ENCODE data around the gene ABLIM2.

ABLIM2 gene

DNA sequence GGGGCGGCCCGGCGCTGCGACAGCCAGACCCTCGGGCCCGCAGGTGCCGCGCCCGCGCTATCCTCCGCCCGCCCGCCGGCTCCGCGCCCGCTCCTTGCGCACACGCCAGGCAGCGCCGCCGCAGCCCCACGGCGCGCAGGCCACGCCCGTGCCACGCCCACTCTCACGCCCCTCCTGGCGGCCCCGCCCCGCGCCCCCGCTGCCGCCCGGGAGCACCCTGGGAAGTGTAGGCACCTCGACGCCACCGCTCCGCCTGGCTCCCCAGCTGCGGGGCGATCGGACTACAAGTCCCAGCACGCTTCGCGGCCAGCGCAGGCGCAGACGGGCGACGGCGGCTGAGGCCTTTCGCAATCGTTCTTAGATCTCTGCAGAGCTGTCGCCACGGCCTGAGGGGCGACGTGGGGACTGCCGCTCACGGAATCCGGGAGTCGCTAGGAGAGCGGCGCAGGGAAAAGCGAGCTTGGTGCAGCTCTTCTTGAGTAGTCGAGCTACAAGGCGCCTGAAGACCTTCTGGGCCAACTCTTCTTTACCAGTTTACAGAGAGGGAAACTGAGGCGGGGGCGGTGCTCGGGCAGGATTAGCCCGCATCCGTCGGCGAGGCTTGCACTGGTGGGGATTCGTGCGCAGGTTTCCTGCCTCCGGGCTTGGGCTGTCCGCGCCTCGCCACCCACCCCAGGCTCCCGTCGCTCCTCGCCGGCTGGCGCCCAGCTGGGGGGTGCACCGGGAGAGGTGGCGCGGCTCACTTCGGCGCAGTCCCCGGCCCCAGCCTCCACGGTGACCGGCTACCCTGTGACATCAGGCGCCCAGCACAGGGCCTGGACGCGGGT is at the start of gene ABLIM2:
Gene ABLIM2, minus strand, starts transcription at position 104 of the 827 bp plus-strand sequence. CDS start 124 bp downstream, outside the sequence.
- peak; percentile 96 to 98 for DNase-seq (ENCODE audit: low read depth in 2 of 2, low spot score in 1 of 2)

DNA sequence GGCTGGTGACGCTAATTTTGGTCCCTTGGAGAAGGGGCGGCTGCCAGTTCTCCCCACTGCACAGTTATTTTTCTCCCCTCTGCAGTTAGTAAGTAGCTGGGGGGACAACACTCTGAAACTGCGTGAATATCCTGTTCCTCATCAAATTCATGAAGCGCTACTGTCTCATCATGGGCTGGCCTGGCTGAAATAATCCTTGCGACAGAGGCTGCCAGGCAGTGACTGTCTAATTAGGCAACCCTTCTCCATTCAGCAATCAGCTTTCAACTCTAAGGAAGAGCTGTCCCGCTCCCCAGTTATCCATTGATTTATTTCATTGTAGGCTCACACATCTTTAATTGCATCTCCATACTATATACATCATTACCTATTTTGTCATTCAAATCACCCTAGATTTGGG is 48.7 kb upstream of the ABLIM2 start:
- DNase-seq (ENCODE audit: low read depth in 2 of 2, low spot score in 1 of 2), result no peak

DNA sequence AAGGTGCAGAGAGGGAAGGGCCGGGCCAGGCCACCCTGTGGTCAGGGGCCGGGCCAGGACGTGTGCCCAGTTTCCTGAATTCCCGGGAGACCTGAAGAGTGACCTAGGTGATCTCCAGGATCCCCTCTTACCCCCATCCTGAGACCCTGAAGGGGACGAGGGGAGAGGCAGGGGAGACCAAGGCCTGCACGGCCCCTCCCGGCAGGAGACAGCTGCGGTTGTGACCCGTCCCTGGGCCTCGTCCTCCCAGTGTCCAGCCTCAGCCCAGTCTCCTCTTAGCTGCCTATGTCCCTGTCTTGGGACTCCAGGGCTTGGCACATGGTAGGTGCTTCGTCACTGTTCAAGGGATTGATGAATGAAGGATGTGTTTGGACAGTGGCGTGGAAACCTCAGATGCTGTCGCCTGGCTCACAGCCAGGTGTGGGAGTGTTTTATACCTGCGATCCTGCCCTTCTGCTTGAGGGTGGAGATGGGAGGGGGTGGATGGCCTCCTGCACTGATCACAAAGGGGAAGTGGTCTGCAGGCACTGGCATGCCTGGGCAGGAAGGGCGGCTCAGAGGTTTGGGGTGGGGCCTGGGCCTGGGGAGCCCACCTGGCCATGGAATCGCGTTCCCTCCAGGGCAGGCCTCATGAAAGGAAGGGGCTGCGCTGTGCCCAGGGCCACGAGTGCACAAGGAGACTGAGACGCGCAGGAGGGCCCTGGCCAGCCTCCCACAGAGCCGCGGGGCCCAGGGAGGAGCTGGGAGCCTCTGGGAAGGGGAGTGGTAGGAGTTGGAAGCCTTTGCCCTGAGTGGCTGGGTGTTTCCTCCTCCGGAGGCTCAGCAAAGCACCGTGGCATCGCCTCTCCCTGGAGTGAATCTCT is 47.4 kb upstream of the ABLIM2 start:
- no peak for DNase-seq (ENCODE audit: low read depth in 2 of 2, low spot score in 1 of 2)

- no peak for DNase-seq (ENCODE audit: low read depth in 2 of 2, low spot score in 1 of 2)
Measured at GRCh38 chr4:8205241-8205707, 46.7 kb upstream of the ABLIM2 start.

- DNase-seq (ENCODE audit: low read depth in 2 of 2, low spot score in 1 of 2), result no peak
Measured at GRCh38 chr4:8204576-8205227, 46.1 kb upstream of the ABLIM2 start.

DNA sequence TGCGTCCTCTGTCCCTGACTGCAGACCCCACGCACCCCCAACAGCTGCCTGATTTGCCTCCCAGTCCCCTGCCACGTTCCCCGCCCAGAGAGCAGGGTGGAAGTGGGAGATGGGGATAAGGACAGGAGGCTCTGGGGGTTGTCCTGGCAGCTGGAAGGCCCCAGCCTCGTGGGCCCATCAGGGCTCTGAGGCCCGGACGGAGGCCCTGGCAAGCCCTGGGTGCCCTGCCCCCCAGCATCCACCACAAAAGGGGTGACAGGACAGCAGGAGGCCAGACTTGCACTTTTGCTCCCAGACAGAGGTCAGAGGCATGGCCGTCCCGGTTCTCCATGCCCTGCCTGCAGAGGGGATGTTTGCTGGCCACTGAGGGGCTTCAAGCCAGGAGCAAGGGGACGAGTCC is 45.2 kb upstream of the ABLIM2 start:
- no peak for DNase-seq (ENCODE audit: low read depth in 2 of 2, low spot score in 1 of 2)

DNA sequence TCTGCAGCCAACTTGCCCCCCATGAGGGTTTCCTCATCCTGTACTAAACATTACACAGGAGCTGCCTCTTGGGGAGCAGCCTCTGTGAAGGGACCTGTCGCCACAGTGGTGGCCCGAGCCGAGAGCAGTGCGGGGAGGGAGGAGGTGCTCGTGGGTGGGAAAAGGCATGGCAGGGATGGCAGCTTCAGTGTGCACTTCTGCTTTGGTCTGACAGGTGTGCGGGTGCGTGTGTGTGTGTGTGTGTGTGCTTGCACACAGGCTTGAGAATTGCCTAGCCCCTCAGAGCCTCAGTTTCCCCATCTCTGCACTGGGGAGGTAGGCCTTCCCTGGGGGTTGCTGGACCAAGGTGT is 44.4 kb upstream of the ABLIM2 start:
- no peak for DNase-seq (ENCODE audit: low read depth in 2 of 2, low spot score in 1 of 2)

DNA sequence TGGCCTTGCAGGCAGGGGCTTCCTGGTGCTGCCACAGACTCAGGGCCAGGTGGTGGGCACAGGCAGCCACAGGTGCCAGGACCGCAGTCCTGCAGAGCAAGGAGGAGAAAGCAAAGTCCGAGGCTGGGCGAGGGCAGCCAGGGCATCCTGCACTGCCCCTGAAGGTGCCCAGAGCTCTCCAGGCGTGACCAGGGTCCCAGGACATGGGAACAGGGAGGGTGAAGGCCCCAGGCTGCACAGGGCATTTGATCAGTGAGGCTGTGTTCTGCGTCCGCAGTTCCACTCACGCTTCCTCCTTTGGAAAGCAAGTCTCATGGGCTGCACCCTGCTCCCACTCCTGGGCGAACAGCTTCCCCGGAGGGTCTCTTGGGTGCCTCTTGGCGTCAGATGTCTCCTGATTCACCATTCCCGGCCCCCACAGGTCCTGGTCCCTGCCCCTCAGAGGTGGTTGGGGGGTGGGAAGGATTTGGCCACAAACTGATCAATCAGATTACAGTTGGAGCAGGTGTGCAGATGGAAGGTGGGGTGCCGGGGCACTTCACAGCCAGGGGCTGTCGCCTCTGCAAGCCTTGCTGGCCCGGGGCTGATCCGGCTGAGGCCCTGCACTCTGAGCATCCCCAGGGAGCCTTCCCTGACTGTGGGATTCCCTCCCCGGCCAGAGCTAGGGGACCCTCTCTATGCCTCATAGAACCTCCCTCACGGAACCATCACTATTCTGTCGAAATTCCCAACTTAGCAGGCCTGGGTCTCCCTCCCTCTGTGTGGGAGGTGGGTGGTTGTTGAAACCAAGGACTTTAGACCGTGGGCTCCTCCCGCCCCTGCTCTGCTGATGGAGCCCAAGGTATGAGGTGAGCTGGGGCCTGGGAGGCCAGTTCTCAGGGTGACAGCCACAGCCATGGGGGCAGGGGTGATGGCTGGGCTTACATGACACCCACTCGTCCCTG is 43.8 kb upstream of the ABLIM2 start:
- DNase-seq (ENCODE audit: low read depth in 2 of 2, low spot score in 1 of 2), result no peak

GRCh38 chr4:8201321-8201781 is 42.7 kb upstream of the ABLIM2 start:
- no peak for DNase-seq (ENCODE audit: low read depth in 2 of 2, low spot score in 1 of 2)

DNA sequence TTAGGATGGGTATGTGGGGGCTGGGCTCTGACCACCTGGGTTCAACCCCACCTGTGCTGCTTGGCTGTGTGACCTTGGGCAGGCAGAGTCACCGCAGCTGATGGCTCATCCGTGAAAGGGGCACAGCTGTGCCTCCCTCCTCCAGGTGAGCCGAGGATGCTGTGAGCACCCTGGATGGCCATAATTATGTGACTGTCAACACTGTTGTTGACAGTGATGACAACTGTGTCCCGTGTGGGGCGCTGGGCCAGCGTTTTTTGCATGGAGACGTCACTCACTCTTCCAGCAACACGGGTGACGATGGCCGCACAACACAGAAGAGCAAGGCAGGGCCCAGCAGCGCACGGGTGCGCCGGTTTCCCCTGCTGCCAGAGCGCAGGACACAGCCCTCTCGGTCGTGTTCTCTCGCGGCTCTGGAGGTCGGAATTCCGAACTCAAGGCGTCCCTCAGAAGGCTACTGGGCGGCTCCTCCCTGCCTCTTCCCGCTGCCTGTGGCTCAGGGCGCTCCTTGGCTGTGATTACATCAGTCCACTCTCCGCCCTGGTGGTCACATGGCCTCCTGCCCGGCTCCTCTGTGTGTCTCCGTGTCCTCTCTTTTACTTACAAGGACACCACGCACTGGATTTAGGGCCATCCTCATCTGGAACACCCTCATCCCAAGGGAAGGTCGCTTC is 41.8 kb upstream of the ABLIM2 start:
- DNase-seq (ENCODE audit: low read depth in 2 of 2, low spot score in 1 of 2), result no peak

DNA sequence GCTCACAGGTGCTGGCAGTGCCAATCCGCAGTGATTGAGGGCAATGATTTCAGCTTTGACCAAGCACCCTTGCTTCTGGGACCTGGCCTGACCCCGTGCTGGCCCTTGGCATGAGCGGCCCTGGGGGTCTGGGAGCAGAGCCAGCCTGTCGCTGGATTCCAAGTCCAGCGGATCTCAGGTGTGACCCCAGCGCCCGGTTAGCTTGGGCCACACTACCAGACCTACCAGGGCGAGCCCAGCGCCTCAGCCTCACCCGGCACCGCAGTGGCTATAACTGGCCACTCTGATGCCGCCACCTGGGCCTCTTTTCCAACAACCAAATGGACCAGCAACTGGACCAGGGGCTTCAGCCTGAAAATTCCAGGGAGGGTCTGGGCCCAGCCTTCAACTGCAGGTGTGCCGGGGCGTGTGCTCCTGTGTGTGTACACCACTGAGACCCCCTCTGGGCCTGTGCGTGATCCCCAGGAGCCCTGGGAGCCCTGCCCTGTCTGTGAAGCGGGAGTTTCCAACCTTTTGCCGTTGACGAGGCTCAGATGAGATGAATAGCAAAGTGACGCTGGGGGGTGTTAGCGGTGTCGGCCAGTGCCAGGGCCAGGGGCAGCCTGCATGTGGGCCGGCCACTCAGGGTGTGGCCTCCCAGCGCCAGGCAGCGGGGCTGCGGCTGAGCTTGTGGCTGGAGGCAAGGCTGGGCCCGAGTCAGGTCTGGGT is 41.1 kb upstream of the ABLIM2 start:
- DNase-seq (ENCODE audit: low read depth in 2 of 2, low spot score in 1 of 2), result no peak

DNA sequence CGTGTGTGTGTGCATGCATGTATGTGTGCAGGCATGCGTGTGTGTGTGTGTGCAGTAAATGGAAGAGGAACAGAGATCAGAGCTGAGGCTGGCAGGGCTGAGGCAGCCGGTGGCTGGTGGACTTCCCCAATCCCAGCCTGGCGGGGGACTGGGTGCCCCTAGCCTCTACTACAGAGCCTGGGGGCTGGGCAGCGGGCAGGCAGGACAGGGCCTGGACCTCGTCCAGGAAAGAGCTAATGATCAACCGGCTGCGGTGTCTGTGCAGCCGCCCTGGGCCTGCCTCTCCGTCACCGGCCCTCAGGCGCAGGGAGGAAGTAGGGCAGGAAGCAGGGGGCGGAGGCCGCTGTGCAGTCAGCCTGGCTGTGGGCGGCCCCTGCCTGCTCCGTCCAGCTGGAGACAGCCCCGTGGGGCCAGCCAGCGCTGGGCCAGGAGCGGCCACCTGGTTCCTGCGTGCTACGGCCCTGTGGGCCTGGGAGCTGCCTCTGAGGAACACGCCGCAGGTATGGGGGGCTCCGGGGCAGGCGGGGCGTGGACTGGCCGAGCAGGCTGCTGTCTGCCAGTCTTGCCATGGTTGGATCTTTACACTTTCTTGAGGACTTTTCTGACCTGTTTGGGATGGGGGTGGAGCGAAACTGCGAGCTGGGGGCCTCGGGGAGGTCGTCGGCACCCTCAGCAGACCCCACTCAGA is 40.4 kb upstream of the ABLIM2 start, which contains the start of gene SH3TC1:
Gene SH3TC1, plus strand, starts transcription at position 385 of the 688 bp plus-strand sequence. CDS start 5,905 bp downstream, outside the sequence.
- peak in 1 of 2 donors; percentile 23 for DNase-seq (ENCODE audit: low read depth in 2 of 2, low spot score in 1 of 2)

DNA sequence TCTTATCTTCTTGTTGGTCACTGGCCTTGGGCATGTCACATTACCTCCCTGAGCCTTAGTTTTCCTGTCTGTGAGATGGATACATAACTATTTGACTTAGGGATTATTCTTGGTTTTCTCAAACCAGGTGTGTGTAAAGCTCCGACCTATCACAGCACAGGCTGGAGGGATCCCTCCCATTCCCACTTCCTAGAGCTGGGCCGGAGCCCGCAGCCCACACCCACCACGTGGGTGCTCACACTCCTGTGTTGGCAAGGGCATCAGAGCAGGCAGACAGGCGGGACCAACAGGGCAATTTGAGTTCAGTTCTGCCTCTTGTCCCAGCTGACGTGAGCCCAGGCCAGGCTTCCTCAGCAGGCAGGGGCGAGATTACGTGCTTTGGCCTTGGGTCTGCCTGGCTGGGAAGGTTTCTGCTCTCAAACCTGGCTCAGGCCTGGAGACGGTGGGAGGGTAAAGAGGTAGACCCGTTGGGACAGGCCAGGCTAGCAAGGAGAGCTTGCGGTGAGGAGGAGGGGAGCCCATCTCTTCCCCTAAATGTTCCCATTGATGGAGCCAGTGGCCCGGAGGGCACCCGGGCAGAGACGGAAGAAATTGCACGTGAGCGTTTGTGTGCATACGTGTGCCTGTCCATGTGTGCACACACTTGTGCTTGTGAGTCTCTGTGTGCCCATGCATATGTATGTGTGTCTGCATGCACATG is 39.7 kb upstream of the ABLIM2 start:
- no peak for DNase-seq (ENCODE audit: low read depth in 2 of 2, low spot score in 1 of 2)

GRCh38 chr4:8197521-8197920 is 38.9 kb upstream of the ABLIM2 start:
- DNase-seq (ENCODE audit: low read depth in 2 of 2, low spot score in 1 of 2), result no peak

GRCh38 chr4:8195841-8196458 is 37.3 kb upstream of the ABLIM2 start:
- no peak for DNase-seq (ENCODE audit: low read depth in 2 of 2, low spot score in 1 of 2)

DNA sequence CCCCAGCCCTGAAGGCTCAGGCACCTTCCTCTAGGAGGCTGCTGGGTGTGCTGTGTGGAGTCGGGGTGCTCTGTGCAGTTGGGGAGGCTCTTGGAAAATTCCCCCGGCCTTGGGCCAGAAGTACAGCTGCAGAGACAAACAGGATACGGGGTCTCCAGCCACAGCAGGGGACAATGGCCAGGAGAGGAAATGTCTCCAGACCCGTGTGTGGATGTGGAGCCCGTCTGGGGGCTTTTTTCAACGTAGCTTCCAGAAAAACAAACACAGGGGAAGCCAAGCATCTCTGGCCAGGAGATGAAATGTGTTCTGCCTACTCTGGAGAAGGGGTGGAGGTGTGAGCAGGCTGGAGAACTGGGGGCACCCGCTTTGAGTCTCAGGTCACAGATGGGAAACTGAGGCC is 36.8 kb upstream of the ABLIM2 start:
- DNase-seq (ENCODE audit: low read depth in 2 of 2, low spot score in 1 of 2), result no peak

Data from stimulated activated CD8-positive, alpha-beta memory T cell treated with anti-CD3 and anti-CD28 coated beads, Interleukin-4, amount 100 ng/mL, for 4 hours (primary cell).